ENCODE results near the gene OVCA2.

Gene OVCA2

GRCh38 chr17:2022647-2023240 lies 19.1 kb upstream of the OVCA2 start:
- TF ChIP-seq CREB1 (IDR thresholded peaks at IDR 0.05; ENCODE audit: low read depth) (no peak), REST (IDR thresholded peaks at IDR 0.05; ENCODE audit: low read depth) (no peak), NFIC (IDR thresholded peaks at IDR 0.05) (no peak), USF1 (IDR thresholded peaks at IDR 0.05) (no peak), EP300 (IDR thresholded peaks at IDR 0.05; ENCODE audit: borderline replicate concordance) (no peak), EGR1 (IDR thresholded peaks at IDR 0.05) (no peak), TAF1 (IDR thresholded peaks at IDR 0.05; ENCODE audit: low read depth) (no peak), TEAD4 (IDR thresholded peaks at IDR 0.05) (no peak), YY1 (IDR thresholded peaks at IDR 0.05; ENCODE audit: low read depth) (no peak), TCF12 (IDR thresholded peaks at IDR 0.05; ENCODE audit: low read depth) (no peak), CEBPB (IDR thresholded peaks at IDR 0.05) (no peak), MAX (IDR thresholded peaks at IDR 0.05) (no peak), FOXM1 (IDR thresholded peaks at IDR 0.05; ENCODE audit: borderline replicate concordance, low read depth) (no peak), ZBTB7A (IDR thresholded peaks at IDR 0.05; ENCODE audit: low read depth) (no peak), RAD21 (IDR thresholded peaks at IDR 0.05; ENCODE audit: low read depth) (no peak)

GRCh38 chr17:2023256-2023655 lies 18.6 kb upstream of the OVCA2 start:
- TF ChIP-seq YY1 (IDR thresholded peaks at IDR 0.05; ENCODE audit: low read depth): no peak
- TF ChIP-seq FOXM1 (IDR thresholded peaks at IDR 0.05; ENCODE audit: borderline replicate concordance, low read depth): no peak
- TF ChIP-seq MAX (IDR thresholded peaks at IDR 0.05): no peak
- no peak for TF ChIP-seq NFIC (IDR thresholded peaks at IDR 0.05)
- TF ChIP-seq TCF12 (IDR thresholded peaks at IDR 0.05; ENCODE audit: low read depth): no peak

GRCh38 chr17:2023692-2024571 lies 17.9 kb upstream of the OVCA2 start:
- TF ChIP-seq CEBPB (IDR thresholded peaks at IDR 0.05): peak; percentile 45
- no peak for TF ChIP-seq FOXM1 (IDR thresholded peaks at IDR 0.05; ENCODE audit: borderline replicate concordance, low read depth)

- TF ChIP-seq EP300 (IDR thresholded peaks at IDR 0.05; ENCODE audit: borderline replicate concordance) (no peak), CEBPB (IDR thresholded peaks at IDR 0.05) (no peak), REST (IDR thresholded peaks at IDR 0.05; ENCODE audit: low read depth) (no peak), TAF1 (IDR thresholded peaks at IDR 0.05; ENCODE audit: low read depth) (no peak), MAX (IDR thresholded peaks at IDR 0.05) (peak; percentile 48; the same call in 1 of the 2 replicates), EGR1 (IDR thresholded peaks at IDR 0.05) (no peak)
Measured at GRCh38 chr17:2024572-2025219, 17.1 kb upstream of the OVCA2 start.

- TF ChIP-seq YY1 (IDR thresholded peaks at IDR 0.05; ENCODE audit: low read depth) (no peak), ZBTB7A (IDR thresholded peaks at IDR 0.05; ENCODE audit: low read depth) (peak; percentile 58; the same call in 1 of the 2 replicates), EGR1 (IDR thresholded peaks at IDR 0.05) (peak; percentile 74)
Measured at GRCh38 chr17:2025220-2025621, 16.6 kb upstream of the OVCA2 start, which contains the start of gene RTN4RL1. RTN4RL1 (minus strand) TSS chr17:2025334; CDS start chr17:2024865, 469 bp downstream.

GRCh38 chr17:2025622-2026309 lies 16.1 kb upstream of the OVCA2 start:
- TF ChIP-seq EGR1 (IDR thresholded peaks at IDR 0.05) (no peak), RAD21 (IDR thresholded peaks at IDR 0.05; ENCODE audit: low read depth) (peak; percentile 62)

All from Ishikawa (cell line).